HCT116 (cell line): ENCODE results near the gene PDLIM7. TPM values are rescaled to one million over a fixed set of nuclear protein-coding genes. Genes with fewer than 3 reads are reported as not detected.

Source experiments
- ATAC-seq: fragments of 200-7000 bp; cut with Tn5 transposase; 2 replicates; pipeline ENCODE4 v1.9.1; 2020; ENCODE audit warnings: mild to moderate bottlenecking, moderate library complexity
- BruUV-seq: library from RNA; stranded (reverse); fragments of 400-500 nt; replicated peaks from 2 replicates; lab custom pipeline; 2021; lab: Mats Ljungman, UMichigan
- CTCF ChIA-PET: fragments of 300-600 bp; sonication (Branson Sonifier 250); formaldehyde crosslinking; loops from one replicate; lab custom pipeline; 2021; ENCODE audit warnings: antibody characterized with exemption; lab: Charles Lee
- POLR2A ChIA-PET: fragments of 300-600, 350-600 bp; sonication (Branson Sonifier 250); formaldehyde crosslinking; loops from one replicate; lab custom pipeline; 2021; ENCODE audit warnings: antibody characterized with exemption; lab: Charles Lee
- RAD21 ChIA-PET, 2 experiments: fragments of 300-600 bp; sonication (Branson Sonifier 250); formaldehyde crosslinking; loops; one replicate each; lab custom pipeline; 2023; ENCODE audit warnings: low total read pairs in 2 of 2; ENCODE audit not compliant: uncharacterized antibody in 2 of 2, unreplicated experiment in 2 of 2, low non-redundant PET in 1 of 2; lab: Charles Lee
- DNase-seq: peaks from one replicate; pipeline ENCODE4 v3.0.0-alpha.2; 2010; ENCODE audit warnings: low read depth, low spot score
- H2AFZ ChIP-seq: fragments of 200-600 bp; shearing (Covaris generic), sonication (generic); 2 replicates; pipeline ENCODE4 v1.6.1; 2017; ENCODE audit warnings: low read depth, mixed run types, mixed read lengths, antibody characterized with exemption, low read length; ENCODE audit not compliant: poor library complexity, severe bottlenecking
- H3K27ac ChIP-seq: 2 replicates; pipeline ENCODE4 v1.5.1; 2012; ENCODE audit warnings: low read depth, low read length
- H3K27me3 ChIP-seq: fragments of 200-600 bp; sonication (generic); 2 replicates; pipeline ENCODE4 v1.6.1; 2016; ENCODE audit warnings: mixed run types, low read length, mixed read lengths; ENCODE audit not compliant: insufficient read depth
- H3K36me3 ChIP-seq, 2 experiments: fragments of 200-500 bp in 1 of 2; fragments of 200-600 bp in 1 of 2; sonication (Bioruptor generic) in 1 of 2; sonication (generic) in 1 of 2; 2 replicates each; pipeline versions ENCODE4 v1.5.1 to v1.6.1; 2014 to 2016; ENCODE audit warnings: low read length in 2 of 2, inconsistent platforms in 1 of 2, mixed read lengths in 1 of 2, mixed run types in 1 of 2; ENCODE audit not compliant: insufficient read depth in 2 of 2, control insufficient read depth in 1 of 2
- H3K4me1 ChIP-seq, 2 experiments: fragments of 200-600 bp in 1 of 2; sonication (generic) in 1 of 2; 2 replicates each; pipeline versions ENCODE4 v1.5.1 to v1.6.1; 2012 to 2017; ENCODE audit warnings: low read length in 2 of 2, inconsistent platforms in 1 of 2, mild to moderate bottlenecking in 1 of 2, mixed read lengths in 1 of 2, mixed run types in 1 of 2, moderate library complexity in 1 of 2; ENCODE audit not compliant: insufficient read depth in 2 of 2, control insufficient read depth in 1 of 2
- H3K4me2 ChIP-seq: fragments of 200-600 bp; sonication (generic); 2 replicates; pipeline ENCODE4 v1.6.1; 2017; ENCODE audit warnings: mixed run types, low read length, mixed read lengths
- H3K4me3 ChIP-seq, 2 experiments: fragments of 200-600 bp in 1 of 2; sonication (generic) in 1 of 2; replicated peaks in 1 of 2; 2 replicates each; pipeline ENCODE4 v1.5.1; 2011 to 2016; ENCODE audit warnings: low read length in 2 of 2, control low read depth in 1 of 2, low read depth in 1 of 2, mild to moderate bottlenecking in 1 of 2, mixed read lengths in 1 of 2, mixed run types in 1 of 2
- H3K79me2 ChIP-seq: fragments of 200-600 bp; sonication (generic); 2 replicates; pipeline ENCODE4 v1.6.1; 2017; ENCODE audit warnings: mild to moderate bottlenecking, mixed run types, low read length, moderate library complexity, mixed read lengths; ENCODE audit not compliant: insufficient read depth
- H3K9ac ChIP-seq: fragments of 200-600 bp; sonication (generic); 2 replicates; pipeline ENCODE4 v1.6.1; 2016; ENCODE audit warnings: low read length, mixed read lengths
- H3K9me2 ChIP-seq: fragments of 200-600 bp; sonication (generic), shearing (Covaris generic); 2 replicates; pipeline ENCODE4 v1.6.1; 2017; ENCODE audit warnings: mixed run types, mild to moderate bottlenecking, moderate library complexity; ENCODE audit not compliant: insufficient read depth
- H3K9me3 ChIP-seq, 2 experiments: fragments of 200-500 bp in 1 of 2; fragments of 200-600 bp in 1 of 2; sonication (Bioruptor generic) in 1 of 2; sonication (generic) in 1 of 2; 2 replicates each; pipeline ENCODE4 v1.6.1; 2014 to 2017; ENCODE audit warnings: low read length in 2 of 2, mixed read lengths in 2 of 2, inconsistent platforms in 1 of 2, low read depth in 1 of 2, mild to moderate bottlenecking in 1 of 2, mixed run types in 1 of 2, moderate library complexity in 1 of 2; ENCODE audit not compliant: control insufficient read depth in 1 of 2, insufficient read depth in 1 of 2
- H4K20me1 ChIP-seq: fragments of 200-600 bp; sonication (generic), shearing (Covaris generic); 2 replicates; pipeline ENCODE4 v1.6.1; 2017; ENCODE audit warnings: mixed run types, mild to moderate bottlenecking, moderate library complexity; ENCODE audit not compliant: insufficient read depth
- CBX3 ChIP-seq: IDR thresholded peaks from 2 replicates; pipeline ENCODE4 v1.6.1; 2012; ENCODE audit warnings: low read depth
- CEBPB ChIP-seq: IDR thresholded peaks from 2 replicates; pipeline ENCODE4 v1.6.1; 2012; ENCODE audit warnings: low read depth
- CTCF ChIP-seq, 3 experiments: fragments of 200-600 bp in 1 of 3; sonication (generic) in 1 of 3; IDR thresholded peaks in 2 of 3; conservative IDR thresholded peaks in 1 of 3; 2 replicates each; pipeline ENCODE4 v1.5.1; 2012 to 2017; ENCODE audit warnings: low read depth in 2 of 3, low read length in 2 of 3, antibody characterized with exemption in 1 of 3, borderline replicate concordance in 1 of 3, control low read depth in 1 of 3, mild to moderate bottlenecking in 1 of 3, mixed read lengths in 1 of 3, mixed run types in 1 of 3, moderate library complexity in 1 of 3; ENCODE audit not compliant: insufficient read depth in 1 of 3
- ELF1 ChIP-seq: IDR thresholded peaks from 2 replicates; pipeline ENCODE4 v1.6.1; 2012; ENCODE audit warnings: low read depth, borderline replicate concordance
- EZH2 ChIP-seq: fragments of 200-600 bp; sonication (generic); IDR thresholded peaks from 2 replicates; pipeline ENCODE4 v1.6.1; 2017; ENCODE audit warnings: antibody characterized with exemption, mixed run types
- EZH2phosphoT487 ChIP-seq: fragments of 200-600 bp; IDR thresholded peaks from 2 replicates; pipeline ENCODE4 v1.6.1; 2018; ENCODE audit warnings: antibody characterized with exemption, borderline replicate concordance
- JUND ChIP-seq: IDR thresholded peaks from 2 replicates; pipeline ENCODE4 v1.6.1; 2012
- MAX ChIP-seq: IDR thresholded peaks from 2 replicates; pipeline ENCODE4 v1.6.1; 2012
- POLR2A ChIP-seq: IDR thresholded peaks from 2 replicates; pipeline ENCODE4 v1.7.0; 2011; ENCODE audit warnings: borderline replicate concordance; ENCODE audit not compliant: insufficient read depth, insufficient read length; ENCODE audit errors: extremely low read depth
- RAD21 ChIP-seq: IDR thresholded peaks from 2 replicates; pipeline ENCODE4 v1.6.1; 2012; ENCODE audit warnings: low read depth, mild to moderate bottlenecking
- SIN3A ChIP-seq: IDR thresholded peaks from 2 replicates; pipeline ENCODE4 v1.6.1; 2012; ENCODE audit warnings: low read depth
- SP1 ChIP-seq: IDR thresholded peaks from 2 replicates; pipeline ENCODE4 v1.6.1; 2012; ENCODE audit warnings: low read depth
- SRF ChIP-seq: IDR thresholded peaks from 2 replicates; pipeline ENCODE4 v1.6.1; 2012; ENCODE audit warnings: low read depth
- TCF7L2 ChIP-seq: IDR thresholded peaks from 2 replicates; pipeline ENCODE4 v1.7.0; 2011; ENCODE audit warnings: borderline replicate concordance, inconsistent platforms; ENCODE audit not compliant: insufficient read depth, insufficient read length; ENCODE audit errors: extremely low read depth
- YY1 ChIP-seq: IDR thresholded peaks from 2 replicates; pipeline ENCODE4 v1.6.1; 2011; ENCODE audit warnings: low read length, low read depth, moderate library complexity, mild to moderate bottlenecking; ENCODE audit not compliant: insufficient replicate concordance; ENCODE audit errors: extremely low read depth
- ZBTB33 ChIP-seq: IDR thresholded peaks from 2 replicates; pipeline ENCODE4 v1.6.1; 2011; ENCODE audit warnings: mild to moderate bottlenecking, low read length, moderate library complexity; ENCODE audit not compliant: insufficient replicate concordance; ENCODE audit errors: extremely low read depth
- ZFX ChIP-seq: fragments of 450-650 bp; IDR thresholded peaks from 2 replicates; pipeline ENCODE4 v1.6.1; 2017
- intact Hi-C: fragments of 100-400 bp; cut with micrococcal nuclease; formaldehyde crosslinking; loops from 2 replicates; pipeline ENCODE4 v1.10.0; 2022
- total RNA-seq: library from RNA; stranded (reverse); gene quantifications from one replicate; pipeline ENCODE4 v1.2.1, GENCODE V29; 2021; ENCODE audit not compliant: unreplicated experiment
- TF ChIP-seq, protein P1 (sequence below): IDR thresholded peaks from 2 replicates; pipeline ENCODE4 v1.6.1; 2012; ENCODE audit warnings: low read depth

The PDLIM7 gene
- total RNA-seq, 1 experiment from 2014 or later: 153 TPM

GRCh38 chr5:177516601-177517568, 19.5 kb upstream of the PDLIM7 start, which contains the start of gene DDX41:
DDX41 (minus strand) TSS chr5:177516961; CDS start chr5:177516945, 16 bp downstream.
- Histone ChIP-seq H2AFZ (no peak within 1 kb of the TSS), H3K9me3 (no peaks in the 10 kb centered on the region)
- TF ChIP-seq SRF: no peak
- no peak for TF ChIP-seq CBX3
- peak; percentile 92 for TF ChIP-seq YY1
- TF ChIP-seq TCF7L2: peak; percentile 65
- TF ChIP-seq SP1: no peak
- TF ChIP-seq ZBTB33: peak; percentile 91
- TF ChIP-seq MAX: no peak
- no peak for TF ChIP-seq ELF1
- no peak for TF ChIP-seq EZH2
- 0 out of 2 replicates have a peak, but pooled peaks have one; percentile 55 for TF ChIP-seq ZFX
- TF ChIP-seq CEBPB: no peak
- TF ChIP-seq CTCF (IDR thresholded peaks at IDR 0.05 in 2 of 3, conservative IDR thresholded peaks at IDR 0.05 in 1 of 3; ENCODE audit: borderline replicate concordance in 1 of 3, insufficient read depth in 1 of 3, low read depth in 2 of 3, low read length in 2 of 3): no peak
- TF ChIP-seq RAD21: no peak
- no peak for TF ChIP-seq JUND
- no peak for TF ChIP-seq SIN3A
- TF ChIP-seq, protein P1, sequence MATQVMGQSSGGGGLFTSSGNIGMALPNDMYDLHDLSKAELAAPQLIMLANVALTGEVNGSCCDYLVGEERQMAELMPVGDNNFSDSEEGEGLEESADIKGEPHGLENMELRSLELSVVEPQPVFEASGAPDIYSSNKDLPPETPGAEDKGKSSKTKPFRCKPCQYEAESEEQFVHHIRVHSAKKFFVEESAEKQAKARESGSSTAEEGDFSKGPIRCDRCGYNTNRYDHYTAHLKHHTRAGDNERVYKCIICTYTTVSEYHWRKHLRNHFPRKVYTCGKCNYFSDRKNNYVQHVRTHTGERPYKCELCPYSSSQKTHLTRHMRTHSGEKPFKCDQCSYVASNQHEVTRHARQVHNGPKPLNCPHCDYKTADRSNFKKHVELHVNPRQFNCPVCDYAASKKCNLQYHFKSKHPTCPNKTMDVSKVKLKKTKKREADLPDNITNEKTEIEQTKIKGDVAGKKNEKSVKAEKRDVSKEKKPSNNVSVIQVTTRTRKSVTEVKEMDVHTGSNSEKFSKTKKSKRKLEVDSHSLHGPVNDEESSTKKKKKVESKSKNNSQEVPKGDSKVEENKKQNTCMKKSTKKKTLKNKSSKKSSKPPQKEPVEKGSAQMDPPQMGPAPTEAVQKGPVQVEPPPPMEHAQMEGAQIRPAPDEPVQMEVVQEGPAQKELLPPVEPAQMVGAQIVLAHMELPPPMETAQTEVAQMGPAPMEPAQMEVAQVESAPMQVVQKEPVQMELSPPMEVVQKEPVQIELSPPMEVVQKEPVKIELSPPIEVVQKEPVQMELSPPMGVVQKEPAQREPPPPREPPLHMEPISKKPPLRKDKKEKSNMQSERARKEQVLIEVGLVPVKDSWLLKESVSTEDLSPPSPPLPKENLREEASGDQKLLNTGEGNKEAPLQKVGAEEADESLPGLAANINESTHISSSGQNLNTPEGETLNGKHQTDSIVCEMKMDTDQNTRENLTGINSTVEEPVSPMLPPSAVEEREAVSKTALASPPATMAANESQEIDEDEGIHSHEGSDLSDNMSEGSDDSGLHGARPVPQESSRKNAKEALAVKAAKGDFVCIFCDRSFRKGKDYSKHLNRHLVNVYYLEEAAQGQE: no peak
- peak; percentile 48 for TF ChIP-seq POLR2A
- no peak for TF ChIP-seq EZH2phosphoT487

More at GRCh38 chr5:177516601-177517568, 19.5 kb upstream of the PDLIM7 start, which contains the start of gene DDX41:
- peak; percentile 99 for DNase-seq
- CTCF ChIA-PET: interaction anchor here (1.0 to 1.4 kb wide), 2 partner anchors 10 to 15 kb away, joined by 3 read pairs; no protein-coding TSS in a partner anchor
- Histone ChIP-seq H3K79me2 (peaks cover 33% of the 10 kb centered on the region), H3K4me2 (peak within 1 kb of the TSS; percentile 94), H3K4me3 (peak within 1 kb of the TSS; percentile 96 to 99), H3K27ac (peak within 1 kb of the TSS; percentile 58), H3K9ac (peak within 1 kb of the TSS; percentile 92), H3K4me1 (peaks cover 11 to 24% of the 10 kb centered on the region in 2 experiments; a peak in 3 of 4 replicates), H3K27me3 (no peaks in the 10 kb centered on the region), H4K20me1 (no peaks in the 10 kb centered on the region), H3K36me3 (peaks cover 27 to 56% of the 10 kb centered on the region in 2 experiments; a peak in 3 of 4 replicates), H3K9me2 (no peaks in the 10 kb centered on the region)
- ATAC-seq: peak; percentile 91
- intact Hi-C loops: loop anchor here (2.0 kb wide), 1 partner anchor 84 kb away; the partner anchor contains the start of gene B4GALT7
- POLR2A ChIA-PET: interaction anchor here (0.7 to 0.9 kb wide), 2 partner anchors 19 to 45 kb away, joined by 3 read pairs; partner anchors contain the start of gene PDLIM7
- RAD21 ChIA-PET: no interaction called here
- TSS peak; percentile 80 for BruUV-seq
